ENCODE measurements around the gene TSHZ1.

- TF ChIP-seq CTCF (IDR thresholded peaks at IDR 0.05): no peak
- no peak for TF ChIP-seq POLR2A (IDR thresholded peaks at IDR 0.05)
- TF ChIP-seq EP300 (IDR thresholded peaks at IDR 0.05; ENCODE audit: low read depth): no peak
Observed at GRCh38 chr18:75253784-75254183, 43.2 kb downstream of the TSHZ1 start.
